ENCODE measurements around the gene BIN2. TPM values are rescaled to one million over a fixed set of nuclear protein-coding genes. Genes with fewer than 3 reads are reported as not detected.
"Not testable (repeated sequence)": the region's sequence is repeated elsewhere in the genome, so short reads cannot be mapped to it uniquely, and the experiment has no call there.

Gene BIN2
- total RNA-seq, 1 donor from 2014 or later: 43.3 TPM

- H3K4me1 Mint-ChIP-seq (ENCODE audit: low read depth): peaks cover 14% of the 10 kb centered on the region
- no peak for DNase-seq (ENCODE audit: low spot score)
- no peak overlapping the region for H3K27ac Mint-ChIP-seq
- H3K9me3 Mint-ChIP-seq: no peaks in the 10 kb centered on the region
- no peaks in the 10 kb centered on the region for H3K36me3 Mint-ChIP-seq (ENCODE audit: low read depth)
- H3K27me3 Mint-ChIP-seq (ENCODE audit: insufficient read depth): peaks cover 2% of the 10 kb centered on the region
- H3K4me3 Mint-ChIP-seq: no peak overlapping the region
- intact Hi-C loops (cut with micrococcal nuclease): no loop called here
These were observed 60.6 kb downstream of the BIN2 start for GRCh38 chr12:51263341-51263740.

- H3K4me3 Mint-ChIP-seq: no peak overlapping the region
- intact Hi-C loops (cut with micrococcal nuclease): no loop called here
These were observed 61.2 kb downstream of the BIN2 start for GRCh38 chr12:51262758-51263177.

DNA sequence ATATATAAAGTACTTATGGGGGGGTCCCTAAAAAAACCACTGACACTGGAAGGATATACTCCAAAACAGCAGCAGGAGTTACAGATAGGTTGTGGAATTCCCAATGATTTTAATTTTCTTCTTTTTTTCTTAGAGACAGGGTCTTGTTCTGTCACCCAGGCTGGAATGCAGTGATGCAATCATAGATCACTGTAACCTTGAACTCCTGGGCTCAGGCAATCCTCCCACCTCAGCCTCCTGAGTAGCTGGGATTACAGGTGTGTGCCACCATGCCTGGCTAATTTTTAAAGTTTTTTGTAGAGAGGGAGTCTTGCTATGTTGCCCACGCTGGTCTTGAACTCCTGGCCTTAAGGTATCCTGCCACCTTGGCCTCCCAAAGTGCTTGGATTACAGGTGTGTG, 64.4 kb downstream of the BIN2 start:
- H3K27me3 Mint-ChIP-seq (ENCODE audit: insufficient read depth); intact Hi-C loops (cut with micrococcal nuclease): not testable (repeated sequence)

More at GRCh38 chr12:51262758-51263177, 61.2 kb downstream of the BIN2 start:
- no peak for DNase-seq (ENCODE audit: low spot score)
- H3K9me3 Mint-ChIP-seq: no peaks in the 10 kb centered on the region
- H3K4me1 Mint-ChIP-seq (ENCODE audit: low read depth): peaks cover 14% of the 10 kb centered on the region
- H3K27ac Mint-ChIP-seq: no peak overlapping the region
- H3K36me3 Mint-ChIP-seq (ENCODE audit: low read depth): no peaks in the 10 kb centered on the region
- H3K27me3 Mint-ChIP-seq (ENCODE audit: insufficient read depth): peaks cover 2% of the 10 kb centered on the region

GRCh38 chr12:51254536-51254935, 69.4 kb downstream of the BIN2 start:
- H3K27ac Mint-ChIP-seq: no peak overlapping the region
- H3K9me3 Mint-ChIP-seq: no peaks in the 10 kb centered on the region
- no peak for DNase-seq (ENCODE audit: low spot score)
- H3K4me1 Mint-ChIP-seq (ENCODE audit: low read depth): no peaks in the 10 kb centered on the region
- intact Hi-C loops (cut with micrococcal nuclease): no loop called here
- no peaks in the 10 kb centered on the region for H3K36me3 Mint-ChIP-seq (ENCODE audit: low read depth)
- H3K27me3 Mint-ChIP-seq (ENCODE audit: insufficient read depth): no peaks in the 10 kb centered on the region
- H3K4me3 Mint-ChIP-seq: no peak overlapping the region

More for the DNA sequence above, 64.4 kb downstream of the BIN2 start:
- not testable (repeated sequence) for H3K4me1 Mint-ChIP-seq (ENCODE audit: low read depth); H3K4me3 Mint-ChIP-seq; H3K9me3 Mint-ChIP-seq; DNase-seq (ENCODE audit: low spot score); H3K36me3 Mint-ChIP-seq (ENCODE audit: low read depth); H3K27ac Mint-ChIP-seq

GRCh38 chr12:51253276-51253675, 70.7 kb downstream of the BIN2 start:
- H3K27me3 Mint-ChIP-seq (ENCODE audit: insufficient read depth): no peaks in the 10 kb centered on the region
- H3K9me3 Mint-ChIP-seq: no peaks in the 10 kb centered on the region
- DNase-seq (ENCODE audit: low spot score): no peak
- H3K4me1 Mint-ChIP-seq (ENCODE audit: low read depth): peaks cover 3% of the 10 kb centered on the region
- H3K27ac Mint-ChIP-seq: no peak overlapping the region
- H3K36me3 Mint-ChIP-seq (ENCODE audit: low read depth): peaks cover 2% of the 10 kb centered on the region
- intact Hi-C loops (cut with micrococcal nuclease): no loop called here
- H3K4me3 Mint-ChIP-seq: no peak overlapping the region

GRCh38 chr12:51247523-51248206, 76.3 kb downstream of the BIN2 start:
- Mint-ChIP-seq H3K27ac (peak overlapping the region; percentile 36), H3K36me3 (ENCODE audit: low read depth) (peaks cover 25% of the 10 kb centered on the region), H3K9me3 (no peaks in the 10 kb centered on the region), H3K4me3 (no peak overlapping the region), H3K4me1 (ENCODE audit: low read depth) (peaks cover 55% of the 10 kb centered on the region), H3K27me3 (ENCODE audit: insufficient read depth) (no peaks in the 10 kb centered on the region)
- intact Hi-C loops (cut with micrococcal nuclease): loop anchor here (2.0 kb wide), 1 partner anchor 23 kb away; the partner anchor contains the start of gene SMAGP
- no peak for DNase-seq (ENCODE audit: low spot score)

- peaks cover 33% of the 10 kb centered on the region for H3K36me3 Mint-ChIP-seq (ENCODE audit: low read depth)
- peaks cover 63% of the 10 kb centered on the region for H3K4me1 Mint-ChIP-seq (ENCODE audit: low read depth)
- peak; percentile 26 for DNase-seq (ENCODE audit: low spot score)
- H3K27ac Mint-ChIP-seq: peak overlapping the region; percentile 91
- intact Hi-C loops (cut with micrococcal nuclease): loop anchor here (2.0 kb wide), 1 partner anchor 24 kb away; the partner anchor contains the start of gene SMAGP
- peak overlapping the region; percentile 49 for H3K4me3 Mint-ChIP-seq
- no peaks in the 10 kb centered on the region for H3K9me3 Mint-ChIP-seq
- no peaks in the 10 kb centered on the region for H3K27me3 Mint-ChIP-seq (ENCODE audit: insufficient read depth)
These were observed 77.6 kb downstream of the BIN2 start for GRCh38 chr12:51246254-51246853.

DNA sequence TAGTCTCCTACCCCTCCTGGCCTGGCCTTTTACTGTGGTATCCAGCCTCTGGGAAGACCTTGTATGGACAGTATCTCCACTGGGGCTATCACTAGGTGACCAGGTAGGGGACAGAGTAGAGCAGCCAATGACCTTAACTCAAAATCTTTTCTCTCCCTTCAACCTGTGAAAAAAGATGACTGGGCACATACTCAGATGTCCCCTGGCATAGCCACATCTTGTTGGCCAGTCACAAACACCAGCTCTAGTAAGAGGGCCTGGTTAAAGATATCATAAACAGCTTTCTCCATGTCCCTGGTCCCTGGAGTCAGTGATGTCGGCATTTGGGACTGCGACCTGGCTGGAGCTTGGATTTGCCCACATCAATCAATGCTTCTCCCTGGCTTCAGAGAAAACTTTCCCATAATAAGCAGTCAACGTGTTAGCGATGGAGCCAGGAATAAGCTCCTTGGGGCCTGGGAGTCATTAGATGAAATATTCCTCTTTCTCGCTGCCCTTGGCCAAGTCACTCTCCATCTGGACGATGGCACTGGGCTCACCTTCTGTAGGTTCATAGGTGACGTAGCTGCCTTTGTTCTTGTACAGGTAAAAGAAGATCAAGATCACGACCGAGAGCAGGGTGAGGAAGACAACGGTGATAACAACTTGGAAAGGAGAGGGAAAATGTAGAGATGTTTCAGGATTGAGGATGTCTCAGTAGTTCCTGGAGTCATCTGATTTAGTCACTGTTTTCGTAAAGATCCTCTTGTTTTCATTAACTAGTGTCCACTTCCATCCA, 78.3 kb downstream of the BIN2 start:
- no peak for DNase-seq (ENCODE audit: low spot score)
- H3K4me1 Mint-ChIP-seq (ENCODE audit: low read depth): peaks cover 70% of the 10 kb centered on the region
- H3K27ac Mint-ChIP-seq: peak overlapping the region; percentile 91
- intact Hi-C loops (cut with micrococcal nuclease): loop anchor here (2.0 kb wide), 1 partner anchor 25 kb away; the partner anchor contains the start of gene SMAGP
- peaks cover 40% of the 10 kb centered on the region for H3K36me3 Mint-ChIP-seq (ENCODE audit: low read depth)
- H3K4me3 Mint-ChIP-seq: no peak overlapping the region
- H3K27me3 Mint-ChIP-seq (ENCODE audit: insufficient read depth): no peaks in the 10 kb centered on the region
- no peaks in the 10 kb centered on the region for H3K9me3 Mint-ChIP-seq

DNA sequence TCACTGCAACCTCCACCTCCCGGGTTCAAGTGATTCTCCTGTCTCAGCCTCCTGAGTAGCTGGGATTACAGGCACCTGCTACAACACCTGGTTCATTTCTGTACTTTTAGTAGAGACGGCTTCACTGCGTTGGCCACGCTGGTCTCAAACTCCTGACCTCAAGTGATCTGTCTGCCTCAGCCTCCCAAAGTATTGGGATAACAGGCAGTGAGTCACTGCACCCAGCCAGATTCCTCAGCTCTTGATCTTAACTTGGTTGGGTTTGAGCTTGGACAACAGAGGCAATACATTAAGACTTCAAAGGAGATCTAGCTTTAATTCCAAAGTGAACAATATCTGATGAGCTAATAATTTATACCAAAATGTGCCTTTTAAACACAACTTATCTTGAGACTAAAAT, 79.7 kb downstream of the BIN2 start:
- Mint-ChIP-seq H3K27ac (peak overlapping the region; percentile 42), H3K9me3 (no peaks in the 10 kb centered on the region), H3K27me3 (ENCODE audit: insufficient read depth) (no peaks in the 10 kb centered on the region), H3K4me1 (ENCODE audit: low read depth) (peaks cover 81% of the 10 kb centered on the region), H3K4me3 (no peak overlapping the region), H3K36me3 (ENCODE audit: low read depth) (peaks cover 51% of the 10 kb centered on the region)
- intact Hi-C loops (cut with micrococcal nuclease): no loop called here
- no peak for DNase-seq (ENCODE audit: low spot score)

DNA sequence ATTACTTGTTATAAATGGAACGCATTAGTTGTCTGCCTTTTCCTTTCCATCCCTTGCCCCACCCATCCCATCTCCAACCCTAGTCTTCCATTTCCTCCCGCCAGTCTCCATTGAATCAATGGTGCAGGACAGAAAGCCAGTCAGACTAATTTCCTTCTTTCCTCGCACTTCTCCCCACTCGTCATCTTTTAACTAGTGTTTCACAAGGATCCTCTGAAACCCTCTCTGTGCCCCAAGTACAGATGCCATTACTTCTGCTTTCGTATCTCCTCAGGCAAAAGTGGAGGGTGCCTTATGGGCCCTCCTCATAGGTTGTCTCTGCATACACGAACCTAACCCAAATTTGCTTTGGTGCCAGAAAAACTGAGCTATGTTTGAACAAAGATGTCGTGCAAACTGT, 81.1 kb downstream of the BIN2 start:
- Mint-ChIP-seq H3K4me3 (peak overlapping the region; percentile 15), H3K36me3 (ENCODE audit: low read depth) (peaks cover 50% of the 10 kb centered on the region), H3K4me1 (ENCODE audit: low read depth) (peaks cover 80% of the 10 kb centered on the region), H3K9me3 (no peaks in the 10 kb centered on the region), H3K27ac (peak overlapping the region; percentile 19), H3K27me3 (ENCODE audit: insufficient read depth) (no peaks in the 10 kb centered on the region)
- intact Hi-C loops (cut with micrococcal nuclease): no loop called here
- no peak for DNase-seq (ENCODE audit: low spot score)

DNA sequence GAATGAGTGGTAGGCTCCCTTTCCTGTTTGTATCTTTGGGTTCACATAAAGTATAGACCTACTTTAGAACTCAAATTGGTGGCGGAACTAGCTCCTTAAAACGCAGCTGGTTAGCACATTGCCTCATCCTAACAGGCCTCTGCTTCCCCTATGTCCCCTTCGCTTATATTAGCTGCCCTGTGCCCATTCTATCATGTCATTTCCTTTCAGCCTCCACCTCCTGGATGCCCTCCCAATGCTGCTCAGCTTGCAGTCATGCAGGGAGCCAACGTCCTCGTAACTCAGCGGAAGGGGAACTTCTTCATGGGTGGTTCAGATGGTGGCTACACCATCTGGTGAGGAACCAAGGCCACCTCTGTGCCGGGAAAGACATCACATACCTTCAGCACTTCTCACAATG, 81.9 kb downstream of the BIN2 start:
- Mint-ChIP-seq H3K36me3 (ENCODE audit: low read depth) (peaks cover 50% of the 10 kb centered on the region), H3K9me3 (no peaks in the 10 kb centered on the region), H3K4me1 (ENCODE audit: low read depth) (peaks cover 75% of the 10 kb centered on the region), H3K27ac (peak overlapping the region; percentile 48), H3K4me3 (peak overlapping the region; percentile 66), H3K27me3 (ENCODE audit: insufficient read depth) (no peaks in the 10 kb centered on the region)
- intact Hi-C loops (cut with micrococcal nuclease): no loop called here
- no peak for DNase-seq (ENCODE audit: low spot score)

- intact Hi-C loops (cut with micrococcal nuclease): no loop called here
- no peak for DNase-seq (ENCODE audit: low spot score)
- peak overlapping the region; percentile 91 for H3K4me3 Mint-ChIP-seq
- no peaks in the 10 kb centered on the region for H3K9me3 Mint-ChIP-seq
- no peaks in the 10 kb centered on the region for H3K27me3 Mint-ChIP-seq (ENCODE audit: insufficient read depth)
- peaks cover 63% of the 10 kb centered on the region for H3K4me1 Mint-ChIP-seq (ENCODE audit: low read depth)
- peak overlapping the region; percentile 23 for H3K27ac Mint-ChIP-seq
- H3K36me3 Mint-ChIP-seq (ENCODE audit: low read depth): peaks cover 45% of the 10 kb centered on the region
These were observed 83.0 kb downstream of the BIN2 start for GRCh38 chr12:51240971-51241370.
